Activated CD8-positive, alpha-beta memory T cell treated with anti-CD3 and anti-CD28 coated beads, Interleukin-2, amount 10 ng/mL, durations not matched to agents 7 days and 5 days (primary cell): ENCODE measurements around the gene ZNF628. TPM values are rescaled to one million over a fixed set of nuclear protein-coding genes. Genes with fewer than 3 reads are reported as not detected.
"Not testable (repeated sequence)": the region's sequence is repeated elsewhere in the genome, so short reads cannot be mapped to it uniquely, and the experiment has no call there.

Experiments used
- ATAC-seq: fragments of 150-1000 bp; cut with Tn5 transposase; one replicate; pipeline ENCODE4 v1.10.0; 2021; ENCODE audit warnings: moderate library complexity
- CTCF ChIA-PET: fragments of 350-600 bp; sonication (Branson Sonifier 250); formaldehyde crosslinking; loops from one replicate; lab custom pipeline; 2021; ENCODE audit warnings: antibody characterized with exemption; lab: Charles Lee
- DNase-seq: peaks from one replicate; pipeline ENCODE4 v3.0.0-alpha.2; 2020
- H3K27ac Mint-ChIP-seq: one replicate; pipeline ENCODE4 v1.8.0; 2021; ENCODE audit warnings: mild to moderate bottlenecking, mixed read lengths
- H3K27me3 Mint-ChIP-seq: one replicate; pipeline ENCODE4 v1.8.0; 2021; ENCODE audit warnings: mixed read lengths
- H3K36me3 Mint-ChIP-seq: one replicate; pipeline ENCODE4 v1.8.0; 2021; ENCODE audit warnings: mild to moderate bottlenecking, mixed read lengths
- H3K4me1 Mint-ChIP-seq: one replicate; pipeline ENCODE4 v1.8.0; 2021; ENCODE audit warnings: mixed read lengths
- H3K4me3 Mint-ChIP-seq: one replicate; pipeline ENCODE4 v1.8.0; 2021; ENCODE audit warnings: mild to moderate bottlenecking, moderate library complexity, mixed read lengths
- H3K9me3 Mint-ChIP-seq: one replicate; pipeline ENCODE4 v1.8.0; 2022; ENCODE audit warnings: low read depth, mixed read lengths
- total RNA-seq, 2 experiments: library from RNA; stranded (reverse); gene quantifications; one replicate each; pipeline ENCODE4 v1.2.3, GENCODE V29; 2021

Gene ZNF628
- total RNA-seq, 2 experiments from 2014 or later, result 8.8 to 8.9 TPM

DNA sequence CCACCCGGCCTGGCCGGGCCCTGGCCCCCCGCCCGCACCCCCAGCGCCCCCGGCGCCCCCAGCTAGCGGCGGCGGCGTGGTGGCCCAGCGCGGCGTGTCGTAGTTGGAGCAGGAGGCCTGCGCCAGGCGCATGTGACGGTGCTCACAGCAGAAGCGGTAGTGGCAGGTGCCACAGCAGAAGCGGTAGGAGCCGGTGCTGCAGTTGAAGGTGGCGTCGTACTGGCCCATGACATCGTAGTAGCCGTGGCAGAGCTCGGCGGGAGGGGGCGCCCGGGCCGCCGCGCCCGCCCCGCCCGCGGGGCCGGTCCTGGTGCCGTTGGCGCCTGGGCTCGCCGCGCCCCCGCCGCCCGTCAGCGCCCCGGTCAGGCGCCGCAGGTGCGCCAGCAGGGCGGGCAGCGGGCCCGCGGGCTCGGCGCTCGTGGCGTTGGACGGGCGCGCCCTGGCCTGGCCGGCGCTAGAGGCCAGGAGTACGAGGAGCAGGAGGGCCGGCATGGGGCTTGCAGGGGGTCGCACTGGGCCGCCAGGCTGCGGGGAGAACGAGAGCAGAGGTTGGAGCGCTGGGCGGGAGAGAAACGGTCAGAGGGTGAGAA is 34.0 kb upstream of the ZNF628 start:
- H3K27me3 Mint-ChIP-seq, result peaks cover 61% of the 10 kb centered on the region
- DNase-seq (no peak), ATAC-seq (no peak)
- CTCF ChIA-PET, result no interaction called here
- H3K9me3 Mint-ChIP-seq, result no peaks in the 10 kb centered on the region
- H3K4me1 Mint-ChIP-seq, result peaks cover 13% of the 10 kb centered on the region
- H3K4me3 Mint-ChIP-seq, result no peak overlapping the region
- no peak overlapping the region for H3K27ac Mint-ChIP-seq
- no peaks in the 10 kb centered on the region for H3K36me3 Mint-ChIP-seq

DNA sequence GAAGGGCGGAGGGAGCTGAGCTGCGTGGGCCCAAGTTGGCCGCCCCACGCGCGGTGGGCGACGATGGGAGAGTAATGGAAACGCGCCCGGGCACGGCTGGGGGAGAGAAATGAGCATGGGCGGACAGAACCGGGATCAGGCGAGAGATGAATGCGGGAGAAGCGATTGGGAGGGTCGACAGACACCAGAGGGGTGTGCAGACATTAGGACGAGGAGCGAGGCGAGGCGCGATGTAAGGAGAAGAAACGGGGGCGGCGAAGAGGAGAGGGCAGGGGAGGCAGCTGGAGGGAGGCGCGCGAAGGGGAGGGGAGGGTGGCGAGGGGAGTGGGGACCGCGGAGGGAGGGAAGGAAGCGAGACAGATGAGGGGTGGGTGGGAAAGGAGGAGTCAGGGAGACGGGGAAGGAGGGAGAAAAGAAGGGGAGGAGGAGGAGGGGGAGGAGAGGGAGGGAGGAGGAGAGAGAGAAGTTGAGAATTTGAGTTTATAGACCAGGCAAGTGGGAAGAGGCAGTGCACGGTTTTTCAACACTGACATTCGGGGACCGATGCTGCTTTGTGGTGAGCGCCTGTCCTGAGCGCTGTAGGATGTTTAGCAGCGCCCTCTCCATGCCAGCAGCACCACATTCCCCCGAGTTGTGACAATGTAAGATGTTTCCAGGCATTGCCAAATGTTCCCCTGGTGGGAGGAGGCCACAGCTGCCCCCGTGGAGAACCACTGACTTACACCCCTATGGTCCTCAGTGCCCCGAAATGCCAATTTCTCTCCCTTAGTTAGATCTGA is 33.2 kb upstream of the ZNF628 start, which contains the start of gene SHISA7:
TSS of gene SHISA7 (minus strand) at position 256 of the 779 bp plus-strand sequence. CDS start 437 bp downstream, outside the sequence.
- no peaks in the 10 kb centered on the region for H3K36me3 Mint-ChIP-seq
- peaks cover 60% of the 10 kb centered on the region for H3K27me3 Mint-ChIP-seq
- H3K9me3 Mint-ChIP-seq, result no peaks in the 10 kb centered on the region
- no peak within 1 kb of the TSS for H3K4me3 Mint-ChIP-seq
- H3K27ac Mint-ChIP-seq, result no peak within 1 kb of the TSS
- CTCF ChIA-PET, result no interaction called here
- no peak for DNase-seq
- ATAC-seq, result no peak
- H3K4me1 Mint-ChIP-seq, result peaks cover 13% of the 10 kb centered on the region

DNA sequence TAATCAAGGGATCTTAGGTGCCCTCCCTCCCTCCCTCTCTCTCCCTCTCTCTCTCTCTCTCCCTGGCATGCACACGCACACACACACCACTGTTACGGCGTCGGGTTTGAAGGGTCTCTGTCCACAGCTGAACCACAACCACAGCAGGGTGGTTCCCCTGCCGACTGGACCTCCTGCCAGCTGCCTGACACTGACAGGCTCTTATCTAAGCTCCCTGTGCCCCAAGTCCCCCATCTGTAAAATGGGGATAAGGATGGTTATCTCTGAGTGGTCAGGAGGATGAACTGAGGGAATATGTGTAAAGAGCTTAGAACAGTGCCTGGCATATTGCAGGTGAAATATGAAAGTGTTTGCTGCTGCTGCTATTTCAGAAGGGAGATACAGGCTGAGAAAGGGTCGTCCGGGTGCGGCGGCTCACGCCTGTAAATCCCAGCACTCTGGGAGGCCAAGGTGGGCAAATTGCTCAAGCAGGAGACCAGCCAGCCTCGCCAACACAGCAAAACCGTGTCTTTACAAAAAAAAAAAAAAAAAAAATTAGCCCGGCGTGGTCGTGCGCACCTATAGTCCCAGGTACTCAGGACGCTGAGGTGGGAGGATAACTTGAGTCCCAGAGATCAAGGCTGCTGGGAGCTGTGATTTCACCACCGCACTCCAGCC is 32.5 kb upstream of the ZNF628 start:
- no peak for DNase-seq
- Mint-ChIP-seq H3K27ac (no peak overlapping the region), H3K9me3 (no peaks in the 10 kb centered on the region), H3K27me3 (peaks cover 58% of the 10 kb centered on the region), H3K4me3 (no peak overlapping the region), H3K4me1 (peaks cover 13% of the 10 kb centered on the region), H3K36me3 (no peaks in the 10 kb centered on the region)
- ATAC-seq, result no peak
- CTCF ChIA-PET, result interaction anchor here (1.0 kb wide), 1 partner anchor 10 kb away, joined by 3 read pairs; no protein-coding TSS in a partner anchor

DNA sequence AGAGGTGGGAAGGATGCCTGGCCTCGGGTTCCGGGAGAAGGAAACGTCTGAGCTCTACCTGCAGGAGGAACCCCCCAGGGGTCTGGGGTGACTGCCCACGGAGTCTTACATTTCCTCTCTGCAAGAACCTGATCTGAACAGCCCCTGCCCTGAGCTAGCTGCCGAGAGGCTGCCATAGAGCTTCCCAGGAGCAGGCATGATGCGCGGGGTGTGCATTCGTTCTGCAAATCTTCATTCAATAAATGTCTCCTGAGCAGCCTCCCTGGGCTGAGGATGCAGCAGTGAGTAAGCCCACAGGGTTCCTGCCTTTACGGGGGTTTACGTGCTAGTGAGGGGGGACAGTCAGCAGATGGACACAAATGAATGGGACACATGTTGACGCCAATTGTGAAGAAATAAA is 31.8 kb upstream of the ZNF628 start:
- Mint-ChIP-seq H3K4me1 (peaks cover 13% of the 10 kb centered on the region), H3K36me3 (no peaks in the 10 kb centered on the region), H3K9me3 (no peaks in the 10 kb centered on the region), H3K27ac (no peak overlapping the region), H3K4me3 (no peak overlapping the region), H3K27me3 (peaks cover 51% of the 10 kb centered on the region)
- DNase-seq (no peak), ATAC-seq (no peak)
- CTCF ChIA-PET, result interaction anchor here (1.0 kb wide), 1 partner anchor 9 kb away, joined by 3 read pairs; no protein-coding TSS in a partner anchor

DNA sequence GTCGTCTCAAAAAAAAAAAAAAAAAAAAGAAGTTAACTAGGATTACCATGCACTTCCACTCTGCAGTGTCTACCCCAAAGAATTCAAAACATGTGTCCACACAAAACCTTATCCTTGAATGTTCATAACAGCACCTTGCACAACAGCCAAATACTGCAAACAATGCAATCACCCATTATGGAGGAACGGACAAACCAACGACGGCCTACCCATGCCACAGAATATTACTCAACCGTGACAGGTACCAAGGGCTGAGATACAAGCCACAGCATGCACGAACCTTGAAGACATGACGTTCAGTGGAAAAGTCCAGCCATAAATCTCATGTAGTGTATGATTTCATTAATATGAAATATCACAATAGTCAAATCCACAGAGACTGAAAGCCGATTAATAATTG is 30.4 kb upstream of the ZNF628 start:
- Mint-ChIP-seq H3K4me1 (peaks cover 9% of the 10 kb centered on the region), H3K27ac (no peak overlapping the region), H3K9me3 (no peaks in the 10 kb centered on the region), H3K27me3 (peaks cover 51% of the 10 kb centered on the region), H3K36me3 (no peaks in the 10 kb centered on the region), H3K4me3 (no peak overlapping the region)
- DNase-seq (no peak), ATAC-seq (no peak)
- CTCF ChIA-PET, result no interaction called here

DNA sequence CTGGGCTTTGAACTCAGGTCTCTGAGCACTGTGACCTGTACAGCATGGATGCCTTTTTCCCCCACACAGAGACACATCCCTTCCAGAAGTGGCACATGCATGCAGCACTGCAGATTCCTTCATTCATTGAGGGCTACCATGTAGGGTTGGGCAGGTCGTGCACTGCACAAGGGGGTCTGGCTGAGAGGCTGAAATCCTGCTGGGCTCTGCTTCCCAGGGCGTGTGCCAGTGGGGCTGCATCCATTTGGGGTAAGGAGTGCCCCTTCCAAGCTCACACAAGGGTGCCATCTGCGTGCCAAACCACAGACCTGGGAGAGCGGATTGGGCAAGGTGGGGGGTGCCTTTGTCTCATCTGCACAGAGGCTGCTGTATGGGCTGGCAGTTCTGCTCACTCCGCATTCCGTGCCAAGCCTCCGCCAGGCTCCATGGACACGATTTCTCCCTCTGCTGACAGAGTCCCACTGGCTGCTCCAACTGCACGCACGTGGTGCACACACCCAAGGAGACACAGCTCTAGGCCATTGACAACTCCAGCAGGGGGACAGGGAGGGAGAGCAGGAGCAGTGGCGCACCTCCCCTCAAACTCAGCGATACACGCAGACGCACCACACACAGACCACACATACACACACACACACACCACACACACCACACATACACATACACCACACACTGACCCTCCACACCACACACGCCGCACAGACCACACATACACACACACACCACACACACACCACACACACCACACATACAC is 28.8 kb upstream of the ZNF628 start:
- H3K27me3 Mint-ChIP-seq, result peaks cover 50% of the 10 kb centered on the region
- H3K9me3 Mint-ChIP-seq, result no peaks in the 10 kb centered on the region
- no peak overlapping the region for H3K27ac Mint-ChIP-seq
- H3K4me3 Mint-ChIP-seq, result no peak overlapping the region
- H3K4me1 Mint-ChIP-seq, result peaks cover 2% of the 10 kb centered on the region
- peak; percentile 59 for ATAC-seq
- CTCF ChIA-PET, result no interaction called here
- no peaks in the 10 kb centered on the region for H3K36me3 Mint-ChIP-seq
- DNase-seq, result no peak

DNA sequence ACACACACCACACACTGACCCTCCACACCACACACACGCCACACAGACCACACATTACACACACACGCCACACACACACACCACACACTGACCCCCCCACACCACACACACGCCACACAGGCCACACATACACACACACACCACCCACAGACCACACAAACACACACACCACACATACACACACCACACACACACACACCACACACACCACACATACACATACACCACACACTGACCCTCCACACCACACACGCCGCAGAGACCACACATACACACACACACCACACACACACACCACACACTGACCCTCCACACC is 28.3 kb upstream of the ZNF628 start:
- CTCF ChIA-PET, H3K36me3 Mint-ChIP-seq, H3K4me3 Mint-ChIP-seq, H3K4me1 Mint-ChIP-seq, DNase-seq, ATAC-seq, H3K9me3 Mint-ChIP-seq, H3K27ac Mint-ChIP-seq: not testable (repeated sequence)
- H3K27me3 Mint-ChIP-seq, result peaks cover 45% of the 10 kb centered on the region

DNA sequence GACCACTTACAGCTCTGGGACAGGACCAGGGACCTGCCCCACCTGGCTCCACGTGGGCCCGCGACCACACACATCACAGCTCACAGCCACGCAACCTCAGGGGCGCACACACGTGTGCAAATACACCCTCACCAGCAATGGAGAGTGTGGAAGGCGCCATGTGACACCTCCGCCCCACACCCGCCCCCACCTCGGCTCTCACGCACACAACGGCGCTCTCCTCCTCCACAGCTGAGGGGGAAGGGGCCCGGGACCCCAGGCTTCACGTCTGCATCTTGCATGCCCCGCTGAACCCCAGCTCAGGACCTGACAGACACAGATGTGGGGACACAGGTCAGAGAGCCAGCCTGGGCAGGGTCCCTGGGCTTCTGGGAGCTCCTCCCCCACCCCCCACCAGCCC is 26.9 kb upstream of the ZNF628 start:
- no peak overlapping the region for H3K27ac Mint-ChIP-seq
- no peak overlapping the region for H3K4me3 Mint-ChIP-seq
- no peaks in the 10 kb centered on the region for H3K9me3 Mint-ChIP-seq
- CTCF ChIA-PET, result interaction anchor here (0.7 kb wide), 1 partner anchor 272 kb away, joined by 3 read pairs; no protein-coding TSS in a partner anchor
- peaks cover 37% of the 10 kb centered on the region for H3K27me3 Mint-ChIP-seq
- DNase-seq (no peak), ATAC-seq (no peak)
- peaks cover 4% of the 10 kb centered on the region for H3K36me3 Mint-ChIP-seq
- H3K4me1 Mint-ChIP-seq, result peaks cover 6% of the 10 kb centered on the region

DNA sequence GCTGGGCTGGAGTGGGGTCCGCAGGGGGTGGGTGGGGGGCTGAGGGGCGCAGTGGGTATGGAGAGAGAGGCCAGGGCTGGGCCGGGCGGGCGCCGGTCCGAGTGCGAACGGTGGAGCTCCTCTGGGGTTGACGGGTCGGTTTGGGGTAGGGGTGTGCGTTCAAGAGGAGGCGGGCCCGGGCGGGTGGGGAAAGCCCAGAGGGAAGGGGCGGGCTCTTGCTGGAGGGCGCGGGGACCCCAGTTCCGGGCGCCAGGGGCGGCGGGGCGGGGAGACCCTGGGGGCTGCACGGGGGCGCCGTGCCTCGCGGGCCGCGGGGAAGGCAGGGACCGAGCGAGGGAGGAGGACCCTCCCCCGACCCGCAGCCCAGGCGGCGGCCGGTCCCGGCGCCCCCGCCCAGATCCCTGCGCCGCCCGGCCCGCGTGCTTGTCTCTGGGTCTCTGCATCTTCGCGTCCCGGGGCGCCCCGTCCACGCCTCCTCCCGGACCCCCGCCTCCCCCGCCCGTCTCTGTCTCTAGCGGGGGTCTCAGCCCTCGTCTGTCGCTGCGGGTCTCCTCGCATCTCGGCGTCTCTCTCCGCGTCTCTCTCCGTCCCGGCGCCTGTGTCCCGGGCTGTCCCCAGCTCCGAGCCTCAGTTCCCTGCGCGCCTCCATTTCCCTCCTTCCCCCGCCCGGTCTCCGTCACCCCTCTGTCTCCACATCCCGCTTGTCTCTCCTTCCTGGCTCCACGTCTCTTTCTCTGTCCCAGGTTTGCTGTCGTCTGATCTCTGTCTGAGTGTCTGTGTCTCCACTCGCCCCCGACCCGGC is 25.1 kb upstream of the ZNF628 start:
- Mint-ChIP-seq H3K4me3 (no peak overlapping the region), H3K27me3 (peaks cover 23% of the 10 kb centered on the region), H3K4me1 (peaks cover 6% of the 10 kb centered on the region), H3K27ac (no peak overlapping the region), H3K36me3 (peaks cover 4% of the 10 kb centered on the region), H3K9me3 (no peaks in the 10 kb centered on the region)
- ATAC-seq (no peak), DNase-seq (no peak)
- CTCF ChIA-PET, result interaction anchor here (0.8 kb wide), 1 partner anchor 15 kb away, joined by 3 read pairs; no protein-coding TSS in a partner anchor

DNA sequence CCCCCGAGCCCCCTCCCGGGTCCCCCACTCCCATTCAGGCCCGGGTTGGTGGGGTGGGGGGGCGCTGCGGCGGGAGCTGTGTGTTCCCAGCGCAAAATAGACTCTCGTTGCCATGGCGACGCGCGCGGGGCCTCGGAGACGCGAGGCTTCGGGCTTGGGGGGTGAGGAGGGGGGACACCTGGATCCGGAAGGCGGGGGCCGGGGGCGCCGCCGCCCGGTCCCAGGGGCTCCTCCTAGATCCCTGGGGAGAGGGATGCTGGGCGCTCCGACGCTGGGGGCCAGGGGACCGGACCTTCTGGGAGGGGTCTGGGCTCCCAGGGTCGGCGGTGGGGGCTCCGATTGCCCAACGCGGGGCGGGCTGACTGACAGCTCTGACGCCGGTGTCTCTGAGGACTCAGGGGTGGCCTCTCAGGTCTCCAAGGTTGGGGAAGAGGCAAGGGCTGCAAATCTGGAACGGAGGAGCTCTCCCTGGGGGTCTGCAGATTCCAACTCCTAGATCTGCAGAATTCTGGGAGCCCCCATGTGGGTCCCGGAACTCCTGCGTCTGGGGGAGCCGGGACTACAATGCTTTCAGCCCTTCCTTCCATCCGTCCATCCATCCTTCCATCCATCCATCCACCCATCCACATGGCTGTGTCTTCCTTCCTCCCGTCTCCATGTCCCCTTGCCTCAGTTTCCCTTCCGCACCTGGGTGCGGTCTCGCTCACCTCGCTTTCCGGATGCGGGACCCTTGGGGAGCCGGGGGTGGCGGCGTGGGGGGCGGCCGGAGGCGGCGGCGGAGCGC is 24.3 kb upstream of the ZNF628 start:
- peaks cover 6% of the 10 kb centered on the region for H3K4me1 Mint-ChIP-seq
- H3K27ac Mint-ChIP-seq, result no peak overlapping the region
- peaks cover 23% of the 10 kb centered on the region for H3K27me3 Mint-ChIP-seq
- H3K36me3 Mint-ChIP-seq, result peaks cover 4% of the 10 kb centered on the region
- H3K9me3 Mint-ChIP-seq, result no peaks in the 10 kb centered on the region
- CTCF ChIA-PET, result interaction anchor here (0.8 kb wide), 1 partner anchor 15 kb away, joined by 3 read pairs; no protein-coding TSS in a partner anchor
- no peak for DNase-seq
- no peak for ATAC-seq
- H3K4me3 Mint-ChIP-seq, result no peak overlapping the region

DNA sequence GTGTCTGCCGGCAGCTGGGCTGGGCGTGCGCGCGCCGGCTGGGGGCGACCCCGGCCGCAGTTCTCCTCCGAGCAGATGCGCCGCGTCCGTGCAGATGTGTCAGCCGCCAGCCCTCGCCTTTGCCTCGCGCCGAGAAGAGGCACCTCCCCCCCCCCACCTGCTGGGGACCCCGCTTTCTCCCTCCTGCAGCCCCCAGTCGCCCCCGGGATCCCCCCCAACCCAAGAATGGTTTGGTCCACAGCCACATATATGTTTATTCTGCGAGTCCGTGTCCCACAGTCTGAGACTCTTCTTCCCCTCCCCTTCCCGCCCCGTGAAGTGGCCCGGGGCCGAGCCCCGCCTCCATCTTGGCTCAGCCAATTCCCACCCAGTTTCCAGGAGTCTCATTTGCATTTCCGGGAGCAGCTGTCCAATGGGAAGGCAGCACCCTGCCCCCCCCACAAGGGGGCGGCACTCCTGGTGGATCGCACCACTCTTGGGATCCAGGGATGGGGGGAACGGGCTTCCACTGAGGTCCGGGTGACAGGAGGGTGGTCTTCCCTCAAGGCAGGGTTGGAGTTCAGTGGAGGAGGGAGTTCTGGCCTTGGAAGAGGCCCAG is 23.6 kb upstream of the ZNF628 start:
- CTCF ChIA-PET, result interaction anchor here (0.6 to 1.6 kb wide), 4 partner anchors 14 to 312 kb away, joined by 3 to 8 read pairs (median 6); no protein-coding TSS in a partner anchor
- peak; percentile 59 for DNase-seq
- Mint-ChIP-seq H3K4me1 (peaks cover 6% of the 10 kb centered on the region), H3K9me3 (no peaks in the 10 kb centered on the region), H3K36me3 (peaks cover 4% of the 10 kb centered on the region), H3K27me3 (peaks cover 23% of the 10 kb centered on the region), H3K4me3 (no peak overlapping the region), H3K27ac (no peak overlapping the region)
- peak; percentile 53 for ATAC-seq
